IPS-18c (cell line): ENCODE data around the gene POLDIP3.
A peak's percentile ranks its signal among the peaks of the same experiment; 100 is the strongest.
"Not testable (repeated sequence)": the region's sequence is repeated elsewhere in the genome, so short reads cannot be mapped to it uniquely, and the experiment has no call there.

ENCODE experiments used
- H3K4me3 ChIP-seq: 2 replicates; pipeline ENCODE4 v1.7.0; 2013; ENCODE audit warnings: low read depth, mild to moderate bottlenecking, low read length, moderate library complexity; ENCODE audit not compliant: insufficient read depth
- H3K9me3 ChIP-seq: one replicate; pipeline ENCODE4 v1.6.1; 2013; ENCODE audit warnings: mild to moderate bottlenecking, low read length, moderate library complexity; ENCODE audit not compliant: control insufficient read depth, insufficient read depth

The POLDIP3 gene

GRCh38 chr22:42580040-42580439 lies 34.6 kb downstream of the POLDIP3 start:
- not testable (repeated sequence) for H3K9me3 ChIP-seq, H3K4me3 ChIP-seq

- no peaks in the 10 kb centered on the region for H3K9me3 ChIP-seq
- no peak overlapping the region for H3K4me3 ChIP-seq
Observed at GRCh38 chr22:42577623-42578240, 37.0 kb downstream of the POLDIP3 start.

- H3K9me3 ChIP-seq, H3K4me3 ChIP-seq: not testable (repeated sequence)
Observed at GRCh38 chr22:42577141-42577540, 37.5 kb downstream of the POLDIP3 start.

- H3K9me3 ChIP-seq, H3K4me3 ChIP-seq: not testable (repeated sequence)
Observed at GRCh38 chr22:42575996-42576574, 38.6 kb downstream of the POLDIP3 start.

- not testable (repeated sequence) for H3K4me3 ChIP-seq, H3K9me3 ChIP-seq
Observed at GRCh38 chr22:42574468-42574867, 40.2 kb downstream of the POLDIP3 start.

- not testable (repeated sequence) for H3K9me3 ChIP-seq, H3K4me3 ChIP-seq
Observed at GRCh38 chr22:42574046-42574445, 40.6 kb downstream of the POLDIP3 start.

- not testable (repeated sequence) for H3K4me3 ChIP-seq, H3K9me3 ChIP-seq
Observed at GRCh38 chr22:42571068-42571467, 43.6 kb downstream of the POLDIP3 start.

- H3K9me3 ChIP-seq, H3K4me3 ChIP-seq: not testable (repeated sequence)
Observed at GRCh38 chr22:42570580-42570979, 44.1 kb downstream of the POLDIP3 start.

- not testable (repeated sequence) for H3K9me3 ChIP-seq, H3K4me3 ChIP-seq
Observed at GRCh38 chr22:42567950-42568349, 46.7 kb downstream of the POLDIP3 start.

- Histone ChIP-seq H3K4me3 (no peak overlapping the region), H3K9me3 (peaks cover 2% of the 10 kb centered on the region)
Observed at GRCh38 chr22:42565956-42566355, 48.7 kb downstream of the POLDIP3 start.

GRCh38 chr22:42564699-42565098 lies 50.0 kb downstream of the POLDIP3 start:
- Histone ChIP-seq H3K9me3 (no peaks in the 10 kb centered on the region), H3K4me3 (no peak overlapping the region)

GRCh38 chr22:42563943-42564342 lies 50.7 kb downstream of the POLDIP3 start:
- not testable (repeated sequence) for H3K9me3 ChIP-seq, H3K4me3 ChIP-seq

GRCh38 chr22:42562684-42563083 lies 52.0 kb downstream of the POLDIP3 start:
- Histone ChIP-seq H3K4me3 (no peak overlapping the region), H3K9me3 (no peaks in the 10 kb centered on the region)

- Histone ChIP-seq H3K9me3 (no peaks in the 10 kb centered on the region), H3K4me3 (no peak overlapping the region)
Observed at GRCh38 chr22:42562279-42562678, 52.4 kb downstream of the POLDIP3 start.

- H3K9me3 ChIP-seq = no peaks in the 10 kb centered on the region
- no peak overlapping the region for H3K4me3 ChIP-seq
Observed at GRCh38 chr22:42561856-42562255, 52.8 kb downstream of the POLDIP3 start.

- Histone ChIP-seq H3K9me3 (no peaks in the 10 kb centered on the region), H3K4me3 (no peak overlapping the region)
Observed at GRCh38 chr22:42560781-42561180, 53.9 kb downstream of the POLDIP3 start.

GRCh38 chr22:42560381-42560780 lies 54.3 kb downstream of the POLDIP3 start:
- H3K4me3 ChIP-seq = no peak overlapping the region
- H3K9me3 ChIP-seq = no peaks in the 10 kb centered on the region

GRCh38 chr22:42553475-42554361 lies 61.0 kb downstream of the POLDIP3 start, which contains the start of gene SERHL2:
TSS of gene SERHL2 (plus strand) at chr22:42553956. CDS start at chr22:42554021, 65 bp downstream.
- Histone ChIP-seq H3K9me3 (peaks cover 2% of the 10 kb centered on the region), H3K4me3 (peak within 1 kb of the TSS; percentile 61)
